CD4-positive, alpha-beta T cell treated with Interleukin-10 for 1 hour (primary cell): ENCODE measurements around the gene PARD3B.

ENCODE experiments used
- DNase-seq: peaks from one replicate; pipeline ENCODE4 v3.0.0-alpha.2; 2020

PARD3B gene

GRCh38 chr2:205590759-205591158 lies 1045.5 kb downstream of the PARD3B start:
- no peak for DNase-seq

- DNase-seq = no peak
Observed at GRCh38 chr2:205593891-205594290, 1048.6 kb downstream of the PARD3B start.

- DNase-seq = no peak
Observed at GRCh38 chr2:205596581-205596980, 1051.3 kb downstream of the PARD3B start.

GRCh38 chr2:205605638-205606304 lies 1060.5 kb downstream of the PARD3B start:
- no peak for DNase-seq

- no peak for DNase-seq
Observed at GRCh38 chr2:205607146-205607545, 1061.9 kb downstream of the PARD3B start.

- DNase-seq = no peak
Observed at GRCh38 chr2:205609113-205609512, 1063.8 kb downstream of the PARD3B start.

- no peak for DNase-seq
Observed at GRCh38 chr2:205610437-205610836, 1065.2 kb downstream of the PARD3B start.

GRCh38 chr2:205612636-205613035 lies 1067.4 kb downstream of the PARD3B start:
- DNase-seq = no peak

- DNase-seq = no peak
Observed at GRCh38 chr2:205613970-205614559, 1068.8 kb downstream of the PARD3B start.

- DNase-seq = no peak
Observed at GRCh38 chr2:205614965-205615364, 1069.7 kb downstream of the PARD3B start.

- no peak for DNase-seq
Observed at GRCh38 chr2:205617905-205618304, 1072.6 kb downstream of the PARD3B start.

- DNase-seq = no peak
Observed at GRCh38 chr2:205619600-205619999, 1074.3 kb downstream of the PARD3B start.

GRCh38 chr2:205627085-205627484 lies 1081.8 kb downstream of the PARD3B start:
- DNase-seq = no peak

GRCh38 chr2:205628422-205628821 lies 1083.1 kb downstream of the PARD3B start:
- DNase-seq = no peak

- no peak for DNase-seq
Observed at GRCh38 chr2:205629091-205629776, 1084.0 kb downstream of the PARD3B start.

GRCh38 chr2:205633994-205634393 lies 1088.7 kb downstream of the PARD3B start:
- DNase-seq = no peak

GRCh38 chr2:205636549-205637319 lies 1091.5 kb downstream of the PARD3B start:
- no peak for DNase-seq

GRCh38 chr2:205637320-205637602 lies 1092.0 kb downstream of the PARD3B start:
- no peak for DNase-seq

GRCh38 chr2:205637779-205638503 lies 1092.7 kb downstream of the PARD3B start:
- no peak for DNase-seq

- no peak for DNase-seq
Observed at GRCh38 chr2:205640716-205641115, 1095.4 kb downstream of the PARD3B start.

GRCh38 chr2:205642599-205643356 lies 1097.5 kb downstream of the PARD3B start:
- no peak for DNase-seq

GRCh38 chr2:205643391-205643885 lies 1098.2 kb downstream of the PARD3B start:
- DNase-seq = no peak
